ENCODE results near the gene KDM1B. TPM values are rescaled to one million over a fixed set of nuclear protein-coding genes. Genes with fewer than 3 reads are reported as not detected.

KDM1B gene
- total RNA-seq, 1 experiment from 2014 or later, result 49.9 TPM

GRCh38 chr6:18241208-18242038 lies 86.2 kb downstream of the KDM1B start:
- DNase-seq (ENCODE audit: low read depth, low spot score), result no peak
- in situ Hi-C loops (cut with HindIII; ENCODE audit: low pct_unique_long_range_greater_than_20kb, low sequenced_read_pairs), result no loop called here

GRCh38 chr6:18242062-18242851 lies 87.0 kb downstream of the KDM1B start:
- DNase-seq (ENCODE audit: low read depth, low spot score), result peak; percentile 64
- in situ Hi-C loops (cut with HindIII; ENCODE audit: low pct_unique_long_range_greater_than_20kb, low sequenced_read_pairs), result no loop called here

GRCh38 chr6:18243302-18243893 lies 88.2 kb downstream of the KDM1B start:
- DNase-seq (ENCODE audit: low read depth, low spot score), result no peak
- in situ Hi-C loops (cut with HindIII; ENCODE audit: low pct_unique_long_range_greater_than_20kb, low sequenced_read_pairs), result no loop called here

- no peak for DNase-seq (ENCODE audit: low read depth, low spot score)
- in situ Hi-C loops (cut with HindIII; ENCODE audit: low pct_unique_long_range_greater_than_20kb, low sequenced_read_pairs), result no loop called here
These were observed 89.0 kb downstream of the KDM1B start for GRCh38 chr6:18244251-18244650.

GRCh38 chr6:18245079-18245478 lies 89.9 kb downstream of the KDM1B start:
- in situ Hi-C loops (cut with HindIII; ENCODE audit: low pct_unique_long_range_greater_than_20kb, low sequenced_read_pairs), result no loop called here

GRCh38 chr6:18245642-18246041 lies 90.4 kb downstream of the KDM1B start:
- no peak for DNase-seq (ENCODE audit: low read depth, low spot score)
- in situ Hi-C loops (cut with HindIII; ENCODE audit: low pct_unique_long_range_greater_than_20kb, low sequenced_read_pairs), result no loop called here

More at GRCh38 chr6:18245079-18245478, 89.9 kb downstream of the KDM1B start:
- DNase-seq (ENCODE audit: low read depth, low spot score), result no peak

GRCh38 chr6:18246205-18246604 lies 91.0 kb downstream of the KDM1B start:
- no peak for DNase-seq (ENCODE audit: low read depth, low spot score)
- in situ Hi-C loops (cut with HindIII; ENCODE audit: low pct_unique_long_range_greater_than_20kb, low sequenced_read_pairs), result no loop called here

- in situ Hi-C loops (cut with HindIII; ENCODE audit: low pct_unique_long_range_greater_than_20kb, low sequenced_read_pairs), result no loop called here
- no peak for DNase-seq (ENCODE audit: low read depth, low spot score)
These were observed 91.8 kb downstream of the KDM1B start for GRCh38 chr6:18247002-18247401.

GRCh38 chr6:18248698-18249097 lies 93.5 kb downstream of the KDM1B start:
- in situ Hi-C loops (cut with HindIII; ENCODE audit: low pct_unique_long_range_greater_than_20kb, low sequenced_read_pairs), result no loop called here
- no peak for DNase-seq (ENCODE audit: low read depth, low spot score)

GRCh38 chr6:18249271-18249670 lies 94.0 kb downstream of the KDM1B start:
- no peak for DNase-seq (ENCODE audit: low read depth, low spot score)
- in situ Hi-C loops (cut with HindIII; ENCODE audit: low pct_unique_long_range_greater_than_20kb, low sequenced_read_pairs), result no loop called here

- in situ Hi-C loops (cut with HindIII; ENCODE audit: low pct_unique_long_range_greater_than_20kb, low sequenced_read_pairs), result no loop called here
These were observed 98.4 kb downstream of the KDM1B start for GRCh38 chr6:18253635-18254034.

GRCh38 chr6:18254793-18255192 lies 99.6 kb downstream of the KDM1B start:
- in situ Hi-C loops (cut with HindIII; ENCODE audit: low pct_unique_long_range_greater_than_20kb, low sequenced_read_pairs), result no loop called here

More at GRCh38 chr6:18253635-18254034, 98.4 kb downstream of the KDM1B start:
- DNase-seq (ENCODE audit: low read depth, low spot score), result no peak

GRCh38 chr6:18259675-18260447 lies 104.6 kb downstream of the KDM1B start:
- in situ Hi-C loops (cut with HindIII; ENCODE audit: low pct_unique_long_range_greater_than_20kb, low sequenced_read_pairs), result no loop called here
- DNase-seq (ENCODE audit: low read depth, low spot score), result no peak

More at GRCh38 chr6:18254793-18255192, 99.6 kb downstream of the KDM1B start:
- no peak for DNase-seq (ENCODE audit: low read depth, low spot score)

- DNase-seq (ENCODE audit: low read depth, low spot score), result peak; percentile 54
- in situ Hi-C loops (cut with HindIII; ENCODE audit: low pct_unique_long_range_greater_than_20kb, low sequenced_read_pairs), result no loop called here
These were observed 105.4 kb downstream of the KDM1B start for GRCh38 chr6:18260448-18261106.

- in situ Hi-C loops (cut with HindIII; ENCODE audit: low pct_unique_long_range_greater_than_20kb, low sequenced_read_pairs), result no loop called here
These were observed 106.7 kb downstream of the KDM1B start for GRCh38 chr6:18261877-18262276.

GRCh38 chr6:18262702-18263417 lies 107.6 kb downstream of the KDM1B start:
- in situ Hi-C loops (cut with HindIII; ENCODE audit: low pct_unique_long_range_greater_than_20kb, low sequenced_read_pairs), result no loop called here
- peak; percentile 37 for DNase-seq (ENCODE audit: low read depth, low spot score)

More at GRCh38 chr6:18261877-18262276, 106.7 kb downstream of the KDM1B start:
- DNase-seq (ENCODE audit: low read depth, low spot score), result no peak

Measured in SK-MEL-5 (cell line).